ENCODE measurements around the gene SPTBN5. TPM values are rescaled to one million over a fixed set of nuclear protein-coding genes. Genes with fewer than 3 reads are reported as not detected.

Gene SPTBN5
- total RNA-seq, 2 experiments from 2014 or later: 1.1 to 1.6 TPM

DNA sequence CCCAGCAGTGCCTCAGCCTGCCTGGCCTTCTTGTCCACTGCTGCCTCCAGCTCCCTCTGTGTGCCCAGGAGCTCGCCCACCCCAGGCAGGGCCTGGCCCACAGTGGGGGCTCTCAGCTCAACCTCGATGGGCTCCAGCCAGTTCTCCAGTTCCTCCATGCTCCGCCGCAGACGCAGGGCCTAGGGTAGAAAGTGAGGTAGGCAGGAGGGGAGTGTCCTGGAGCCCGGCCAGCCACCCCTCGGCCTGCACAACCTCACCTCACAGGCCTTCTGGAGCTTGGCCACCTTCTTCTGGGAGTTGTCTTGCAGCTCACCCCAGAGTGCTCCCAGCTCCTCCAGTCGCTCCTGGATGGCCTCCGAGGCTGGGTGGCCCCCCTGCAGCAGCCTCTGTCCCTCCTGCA, 36.5 kb downstream of the SPTBN5 start:
- DNase-seq (no peak), ATAC-seq (ENCODE audit: low read depth) (no peak)
- Mint-ChIP-seq H3K9me3 (no peaks in the 10 kb centered on the region), H3K27me3 (no peaks in the 10 kb centered on the region), H3K36me3 (no peaks in the 10 kb centered on the region), H3K27ac (no peak overlapping the region), H3K4me1 (peaks cover 7% of the 10 kb centered on the region), H3K4me3 (no peak overlapping the region)
- POLR2A ChIA-PET: no interaction called here

DNA sequence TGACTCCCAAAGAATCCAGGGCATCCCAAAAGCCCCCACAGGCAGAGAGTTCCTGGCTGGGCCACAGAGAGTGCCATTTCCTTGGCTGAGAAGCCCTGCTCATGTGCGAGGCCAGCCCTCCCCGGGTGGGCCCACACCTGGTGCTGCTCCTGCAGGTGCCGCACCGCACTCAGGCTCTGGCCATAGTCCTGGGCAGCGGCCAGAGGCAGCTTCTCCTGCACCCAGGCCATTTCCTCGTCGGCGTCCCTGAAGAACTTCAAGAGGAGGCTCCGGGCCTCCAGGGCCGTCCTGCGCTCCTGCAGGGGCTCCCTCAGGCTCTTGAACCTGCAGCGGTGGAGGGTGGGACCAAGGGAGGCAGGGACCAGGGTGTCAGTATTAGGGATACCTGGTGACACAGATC, 37.1 kb downstream of the SPTBN5 start:
- Mint-ChIP-seq H3K9me3 (no peaks in the 10 kb centered on the region), H3K4me1 (peaks cover 7% of the 10 kb centered on the region), H3K27me3 (no peaks in the 10 kb centered on the region), H3K27ac (no peak overlapping the region), H3K36me3 (no peaks in the 10 kb centered on the region), H3K4me3 (no peak overlapping the region)
- DNase-seq: no peak
- POLR2A ChIA-PET: no interaction called here
- ATAC-seq (ENCODE audit: low read depth): no peak

DNA sequence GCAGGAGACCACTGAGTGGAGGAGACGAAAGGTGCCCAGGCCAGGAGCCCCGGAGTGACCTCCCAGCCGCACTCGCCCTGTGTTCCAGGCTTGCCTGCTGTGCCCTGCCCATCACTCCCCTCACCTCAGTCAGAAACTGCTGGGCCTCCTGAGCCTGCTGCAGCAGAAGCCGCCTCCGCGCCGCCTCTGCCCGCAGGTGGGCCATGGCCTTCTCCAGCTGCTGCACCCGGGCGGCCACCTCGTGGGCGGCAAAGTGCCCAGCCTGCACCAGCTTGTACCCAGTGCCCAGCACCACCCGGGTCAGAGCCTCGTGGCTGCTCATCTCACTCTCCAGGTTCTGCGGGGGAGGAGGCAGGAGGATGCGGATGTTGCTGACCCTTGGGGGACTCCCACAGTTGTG, 37.6 kb downstream of the SPTBN5 start:
- POLR2A ChIA-PET: no interaction called here
- no peaks in the 10 kb centered on the region for H3K9me3 Mint-ChIP-seq
- no peak overlapping the region for H3K4me3 Mint-ChIP-seq
- peaks cover 7% of the 10 kb centered on the region for H3K4me1 Mint-ChIP-seq
- DNase-seq (no peak), ATAC-seq (ENCODE audit: low read depth) (no peak)
- H3K27me3 Mint-ChIP-seq: no peaks in the 10 kb centered on the region
- H3K27ac Mint-ChIP-seq: no peak overlapping the region
- no peaks in the 10 kb centered on the region for H3K36me3 Mint-ChIP-seq

DNA sequence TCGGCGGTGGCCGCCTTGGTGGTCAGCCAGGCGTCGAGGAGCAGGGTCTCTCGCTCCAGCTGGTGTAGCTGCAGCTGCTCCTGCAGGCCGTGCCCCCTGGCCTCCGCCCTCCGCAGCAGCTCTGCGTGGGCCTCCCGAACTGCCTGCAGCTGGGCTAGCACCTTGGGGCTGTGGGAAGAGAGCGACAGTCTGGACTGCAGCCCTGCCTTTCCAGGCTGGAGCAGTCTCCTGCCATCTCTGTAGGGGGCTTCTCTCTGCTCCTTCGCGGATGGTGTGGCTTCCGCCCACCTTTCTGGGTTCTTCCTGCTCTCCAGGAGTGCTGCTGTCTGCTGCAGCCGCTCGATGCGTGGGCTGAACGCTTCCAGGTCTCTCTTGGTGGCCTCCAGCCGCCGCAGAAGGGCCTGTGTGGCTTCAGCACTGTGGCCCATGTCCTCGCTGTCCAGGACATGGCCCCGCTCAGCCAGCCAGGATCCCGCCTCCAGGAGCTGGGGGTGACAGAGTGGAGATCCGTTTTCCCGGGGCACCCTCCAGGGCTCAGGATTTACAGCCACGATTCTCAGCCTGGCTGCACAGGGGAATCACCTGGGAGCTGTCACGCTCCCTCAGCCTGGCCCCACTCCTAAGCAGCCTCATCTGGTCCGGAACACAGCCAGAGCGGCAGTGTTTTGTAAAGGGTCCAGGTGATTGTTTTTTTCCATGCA, 38.4 kb downstream of the SPTBN5 start:
- POLR2A ChIA-PET: no interaction called here
- no peaks in the 10 kb centered on the region for H3K9me3 Mint-ChIP-seq
- no peaks in the 10 kb centered on the region for H3K36me3 Mint-ChIP-seq
- no peak overlapping the region for H3K27ac Mint-ChIP-seq
- DNase-seq: no peak
- H3K4me3 Mint-ChIP-seq: no peak overlapping the region
- H3K4me1 Mint-ChIP-seq: peaks cover 7% of the 10 kb centered on the region
- ATAC-seq (ENCODE audit: low read depth): no peak
- H3K27me3 Mint-ChIP-seq: peaks cover 1% of the 10 kb centered on the region

DNA sequence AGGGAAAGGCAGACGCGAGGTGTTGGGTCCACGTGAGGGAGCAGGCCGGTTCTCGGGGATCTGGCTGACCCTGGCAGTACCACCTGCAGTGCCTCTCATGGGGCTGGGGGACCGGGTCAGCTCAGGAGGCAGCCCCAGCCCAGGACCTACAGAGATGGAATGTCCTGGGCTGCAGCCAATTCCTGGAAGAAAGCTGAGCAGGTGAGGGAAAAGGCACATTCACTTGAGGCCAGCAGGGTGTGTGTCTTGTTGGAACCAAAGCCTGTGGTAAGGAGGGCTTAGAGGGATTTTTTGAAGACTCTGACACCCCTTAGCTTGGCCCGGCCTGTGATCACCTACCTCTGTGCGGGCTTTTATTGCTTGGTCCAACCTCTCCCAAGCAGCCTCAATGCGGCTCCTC, 39.4 kb downstream of the SPTBN5 start:
- no peak for ATAC-seq (ENCODE audit: low read depth)
- Mint-ChIP-seq H3K27me3 (peaks cover 1% of the 10 kb centered on the region), H3K27ac (no peak overlapping the region), H3K4me3 (no peak overlapping the region), H3K36me3 (no peaks in the 10 kb centered on the region), H3K4me1 (peaks cover 2% of the 10 kb centered on the region), H3K9me3 (no peaks in the 10 kb centered on the region)
- POLR2A ChIA-PET: no interaction called here
- DNase-seq: no peak

DNA sequence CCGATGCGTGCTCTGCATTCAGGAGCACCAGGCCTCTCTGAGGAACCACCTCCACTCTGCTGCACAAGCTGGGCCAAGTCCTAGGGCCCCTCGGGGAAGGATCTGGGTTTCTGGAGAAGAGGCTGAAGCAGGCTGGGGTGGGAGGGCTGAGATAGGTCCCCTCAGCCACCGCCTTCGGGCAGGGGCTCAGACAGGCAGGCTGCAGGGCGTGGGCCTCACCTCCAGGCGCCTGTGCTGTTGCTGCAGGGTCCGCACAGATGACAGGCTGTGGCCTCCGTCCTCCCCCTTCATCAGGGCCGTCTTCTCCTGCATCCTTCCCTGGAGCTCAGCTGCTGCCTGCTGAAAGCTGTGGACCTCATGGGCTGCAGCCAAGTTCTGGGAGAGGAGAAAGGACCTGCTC, 40.0 kb downstream of the SPTBN5 start:
- ATAC-seq (ENCODE audit: low read depth) (no peak), DNase-seq (no peak)
- Mint-ChIP-seq H3K4me3 (no peak overlapping the region), H3K27me3 (peaks cover 1% of the 10 kb centered on the region), H3K27ac (no peak overlapping the region), H3K36me3 (no peaks in the 10 kb centered on the region), H3K9me3 (no peaks in the 10 kb centered on the region), H3K4me1 (no peaks in the 10 kb centered on the region)
- POLR2A ChIA-PET: no interaction called here

DNA sequence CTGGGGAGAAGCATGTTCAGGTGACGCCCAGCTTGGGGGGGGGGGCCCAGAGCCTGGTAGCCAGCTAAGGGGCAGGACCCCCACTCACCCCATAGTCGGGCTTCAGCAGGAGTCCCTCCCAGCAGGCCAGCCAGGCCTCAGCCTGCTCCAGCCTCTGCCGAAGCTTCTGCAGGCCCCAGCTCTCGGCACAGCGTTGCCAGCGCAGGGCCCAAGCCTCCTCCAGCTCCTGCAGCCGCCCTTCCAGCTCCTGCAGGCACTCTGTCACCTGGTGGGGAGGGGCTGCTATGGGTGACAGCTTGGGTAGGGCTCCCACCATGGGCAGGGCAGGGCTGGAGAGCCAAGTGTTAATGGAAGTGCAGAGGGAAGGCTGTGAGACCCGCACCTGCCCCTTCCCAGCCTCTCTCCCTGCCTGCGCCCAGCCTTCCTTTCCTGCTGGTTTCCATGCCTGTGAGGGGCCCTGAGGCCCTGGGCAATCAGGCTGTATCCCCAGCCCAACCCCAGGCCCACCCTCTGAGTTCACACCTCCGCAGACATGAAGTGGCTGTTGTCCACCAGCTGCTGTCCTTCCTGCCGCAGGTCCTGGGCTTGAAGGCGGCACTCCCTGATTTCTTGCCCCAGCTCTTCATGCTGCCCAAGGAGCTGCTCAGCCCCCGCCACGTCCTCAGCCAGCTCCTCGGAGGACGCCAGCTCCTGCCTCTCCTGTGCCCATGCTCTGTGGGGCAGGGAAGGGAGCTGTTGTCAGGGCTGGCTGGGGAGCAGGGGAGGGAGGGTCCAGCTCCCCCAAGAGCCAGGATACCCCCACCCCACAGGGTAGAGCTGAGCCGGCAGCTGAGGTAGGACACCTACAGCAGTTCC, 40.9 kb downstream of the SPTBN5 start:
- DNase-seq (no peak), ATAC-seq (ENCODE audit: low read depth) (no peak)
- Mint-ChIP-seq H3K36me3 (no peaks in the 10 kb centered on the region), H3K4me3 (no peak overlapping the region), H3K9me3 (no peaks in the 10 kb centered on the region), H3K27me3 (peaks cover 1% of the 10 kb centered on the region), H3K27ac (no peak overlapping the region), H3K4me1 (no peaks in the 10 kb centered on the region)
- POLR2A ChIA-PET: interaction anchor here (0.7 kb wide), 1 partner anchor 771 kb away, joined by 3 read pairs; no protein-coding TSS in a partner anchor

DNA sequence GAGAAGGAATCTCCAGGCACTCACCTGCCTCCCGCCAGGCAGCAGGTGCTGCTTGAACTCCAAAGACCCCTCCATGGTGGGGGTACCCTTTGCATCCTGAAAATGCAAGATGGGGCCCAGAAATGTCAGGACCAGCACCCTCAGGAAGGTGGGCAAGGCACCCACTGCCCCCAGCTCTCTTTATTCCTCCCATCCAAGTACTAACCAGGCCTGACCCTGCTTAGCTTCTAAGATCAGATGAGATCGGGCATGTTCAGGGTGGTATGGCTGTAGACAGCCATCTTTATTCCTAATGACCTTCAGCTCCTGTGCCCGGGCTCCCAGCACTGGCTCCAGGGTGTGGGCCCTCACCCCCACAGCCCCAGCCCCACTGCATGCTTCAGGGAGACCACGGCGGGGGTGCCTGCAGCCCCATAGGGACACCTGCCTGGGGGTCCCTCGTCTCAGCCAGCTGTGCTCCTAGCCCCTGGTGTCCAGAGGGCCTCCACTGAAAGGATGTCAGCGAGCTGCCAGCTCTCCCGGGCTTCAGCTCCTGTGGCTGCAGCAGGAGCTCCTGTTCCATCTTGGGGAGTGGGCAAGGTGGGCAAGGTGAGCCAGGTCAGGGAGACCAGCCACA, 42.0 kb downstream of the SPTBN5 start:
- POLR2A ChIA-PET: interaction anchor here (1.0 kb wide), 1 partner anchor 20 kb away, joined by 7 read pairs; no protein-coding TSS in a partner anchor
- ATAC-seq (ENCODE audit: low read depth): no peak
- Mint-ChIP-seq H3K36me3 (no peaks in the 10 kb centered on the region), H3K4me1 (no peaks in the 10 kb centered on the region), H3K9me3 (no peaks in the 10 kb centered on the region), H3K27ac (no peak overlapping the region), H3K27me3 (peaks cover 1% of the 10 kb centered on the region), H3K4me3 (no peak overlapping the region)
- no peak for DNase-seq

DNA sequence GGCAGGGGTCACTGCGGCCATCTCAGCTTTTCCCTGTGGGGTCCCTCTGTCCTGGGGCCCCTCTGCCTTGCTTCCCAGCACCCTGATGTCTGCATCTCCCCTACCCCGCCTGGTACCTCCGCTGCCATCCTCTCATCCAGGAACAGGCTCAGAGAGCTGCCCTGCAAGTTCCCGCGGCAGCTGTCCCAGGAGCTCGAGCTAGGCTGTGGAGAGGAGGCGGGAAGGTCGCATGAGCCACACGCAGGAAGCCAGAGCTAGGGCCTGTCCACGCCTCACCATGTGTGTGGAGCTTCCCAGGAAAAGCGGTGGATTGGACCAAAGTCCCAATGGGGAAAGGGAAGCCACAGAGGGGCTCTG, 42.7 kb downstream of the SPTBN5 start:
- Mint-ChIP-seq H3K4me3 (no peak overlapping the region), H3K27ac (no peak overlapping the region), H3K27me3 (peaks cover 1% of the 10 kb centered on the region), H3K36me3 (no peaks in the 10 kb centered on the region), H3K4me1 (no peaks in the 10 kb centered on the region), H3K9me3 (no peaks in the 10 kb centered on the region)
- ATAC-seq (ENCODE audit: low read depth) (no peak), DNase-seq (no peak)
- POLR2A ChIA-PET: interaction anchor here (1.0 kb wide), 1 partner anchor 19 kb away, joined by 7 read pairs; no protein-coding TSS in a partner anchor

DNA sequence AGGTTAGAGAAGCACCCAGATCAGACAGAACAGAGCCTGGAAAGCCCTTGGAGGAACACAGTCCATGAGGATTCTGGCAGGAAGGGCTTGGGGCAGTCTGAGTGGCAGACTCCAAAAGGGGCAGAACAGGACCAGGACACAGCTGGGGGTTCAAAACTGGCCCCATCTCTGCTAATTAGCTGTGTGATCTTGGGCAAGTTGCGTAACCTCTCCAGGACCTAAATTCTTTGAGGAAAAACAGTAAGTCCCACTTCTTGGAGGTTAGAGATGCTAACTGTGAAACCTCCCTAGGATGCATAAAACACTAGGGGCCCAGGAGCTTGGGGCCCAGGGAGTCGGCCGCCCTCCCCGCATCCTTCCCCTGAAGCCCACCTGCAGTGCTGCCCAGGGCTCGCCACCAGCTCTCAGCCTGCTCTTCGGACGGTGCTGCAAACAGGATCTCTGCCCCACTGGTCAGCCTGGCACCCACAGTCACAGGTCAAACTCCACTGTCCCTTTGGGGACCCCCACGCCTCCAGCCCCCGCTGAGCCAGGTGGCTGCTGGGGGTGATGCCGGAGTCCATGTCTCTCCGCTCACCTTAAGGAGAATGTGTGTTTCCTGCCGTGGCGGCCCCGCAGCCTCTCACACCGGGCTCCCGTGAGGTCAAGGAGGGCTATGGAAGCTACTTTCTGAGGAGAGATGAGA, 43.2 kb downstream of the SPTBN5 start:
- Mint-ChIP-seq H3K36me3 (no peaks in the 10 kb centered on the region), H3K27ac (no peak overlapping the region), H3K9me3 (no peaks in the 10 kb centered on the region), H3K4me1 (no peaks in the 10 kb centered on the region), H3K27me3 (peaks cover 1% of the 10 kb centered on the region), H3K4me3 (no peak overlapping the region)
- POLR2A ChIA-PET: interaction anchor here (1.0 kb wide), 1 partner anchor 19 kb away, joined by 7 read pairs; no protein-coding TSS in a partner anchor
- DNase-seq: no peak
- ATAC-seq (ENCODE audit: low read depth): no peak

DNA sequence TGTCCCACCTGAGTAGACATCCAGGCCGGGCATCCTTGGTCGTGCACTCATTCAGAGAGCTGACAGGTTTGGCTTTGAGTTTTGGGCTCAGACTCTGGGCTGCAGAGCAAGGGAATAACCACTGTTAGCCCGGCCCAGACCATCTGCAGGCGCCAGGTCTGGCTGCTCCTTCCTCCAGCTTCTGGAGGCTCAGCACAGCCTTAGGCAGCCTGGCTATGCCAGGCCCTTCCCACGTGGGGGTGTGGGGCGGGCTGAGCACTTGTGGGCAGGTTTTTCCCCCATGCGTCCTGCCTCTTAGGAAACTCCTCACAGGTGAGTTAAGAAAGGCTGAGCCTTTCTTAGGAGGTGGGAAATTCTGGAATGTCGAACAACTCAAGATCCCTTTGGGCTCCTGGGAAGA, 44.0 kb downstream of the SPTBN5 start:
- Mint-ChIP-seq H3K4me1 (no peaks in the 10 kb centered on the region), H3K9me3 (no peaks in the 10 kb centered on the region), H3K27ac (no peak overlapping the region), H3K36me3 (no peaks in the 10 kb centered on the region), H3K27me3 (peaks cover 1% of the 10 kb centered on the region), H3K4me3 (no peak overlapping the region)
- POLR2A ChIA-PET: no interaction called here
- no peak for DNase-seq
- ATAC-seq (ENCODE audit: low read depth): no peak

DNA sequence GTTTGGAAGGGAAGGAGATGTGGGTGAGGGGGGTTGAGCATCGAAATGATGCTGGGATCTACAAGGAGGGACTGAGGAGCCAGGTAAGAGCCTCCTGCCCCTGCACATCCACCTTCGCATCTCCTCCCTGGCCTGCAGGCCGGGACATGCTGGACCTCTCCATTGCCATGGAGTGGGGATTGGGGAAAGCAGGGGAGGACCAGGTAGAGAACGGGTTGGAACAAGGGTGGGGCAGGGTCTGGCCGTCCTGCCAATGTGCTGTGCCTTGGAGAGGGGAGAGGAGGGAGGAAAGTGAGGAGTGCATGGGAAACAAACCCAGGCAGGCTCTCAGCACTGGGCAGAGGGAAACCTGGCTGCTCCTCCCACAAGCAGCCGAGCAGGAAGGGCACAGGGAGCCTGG, 44.6 kb downstream of the SPTBN5 start:
- Mint-ChIP-seq H3K9me3 (no peaks in the 10 kb centered on the region), H3K4me3 (no peak overlapping the region), H3K27me3 (peaks cover 1% of the 10 kb centered on the region), H3K27ac (no peak overlapping the region), H3K4me1 (no peaks in the 10 kb centered on the region), H3K36me3 (no peaks in the 10 kb centered on the region)
- ATAC-seq (ENCODE audit: low read depth) (no peak), DNase-seq (no peak)
- POLR2A ChIA-PET: no interaction called here

DNA sequence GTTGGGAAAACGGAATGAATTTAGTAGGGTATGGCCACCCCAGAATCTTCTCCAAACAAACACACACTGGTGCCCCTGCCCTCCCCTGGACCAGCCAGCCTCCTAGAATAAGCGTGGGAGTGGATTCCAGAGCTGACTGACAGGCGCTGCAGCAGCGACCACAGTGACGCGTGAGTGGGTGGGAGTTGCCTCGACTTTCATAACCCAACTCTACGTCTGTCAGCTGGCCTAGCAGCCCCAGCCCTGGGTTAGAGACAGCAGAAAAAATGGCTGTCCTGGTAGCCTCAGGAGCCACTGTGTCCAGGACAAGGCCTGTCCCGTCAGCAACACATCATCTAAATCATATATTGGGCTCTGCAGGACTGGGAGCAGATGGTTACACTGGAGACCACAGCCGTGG, 45.2 kb downstream of the SPTBN5 start:
- H3K9me3 Mint-ChIP-seq: no peaks in the 10 kb centered on the region
- DNase-seq (no peak), ATAC-seq (ENCODE audit: low read depth) (no peak)
- H3K27me3 Mint-ChIP-seq: peaks cover 1% of the 10 kb centered on the region
- POLR2A ChIA-PET: no interaction called here
- H3K36me3 Mint-ChIP-seq: no peaks in the 10 kb centered on the region
- H3K4me1 Mint-ChIP-seq: no peaks in the 10 kb centered on the region
- no peak overlapping the region for H3K27ac Mint-ChIP-seq
- no peak overlapping the region for H3K4me3 Mint-ChIP-seq

Measured in activated naive CD8-positive, alpha-beta T cell treated with anti-CD3 and anti-CD28 coated beads, Interleukin-2, amount 10 ng/mL, durations not matched to agents 7 days and 5 days (primary cell).